ENCODE results near the gene OR2L5. TPM values are rescaled to one million over a fixed set of nuclear protein-coding genes. Genes with fewer than 3 reads are reported as not detected.

The OR2L5 gene
- total RNA-seq = not detected

GRCh38 chr1:248013229-248013710 lies at the start of gene OR2L5:
OR2L5 (plus strand) TSS chr1:248013660; CDS start chr1:248021948, 8,288 bp downstream.
- no peak for DNase-seq (ENCODE audit: low spot score)
- intact Hi-C loops (cut with DNase I) = no loop called here
- no peak within 1 kb of the TSS for H3K27ac ChIP-seq
- H3K27me3 ChIP-seq (replicated peaks; ENCODE audit: insufficient read depth) = no peaks in the 10 kb centered on the region
- H3K9me3 ChIP-seq = no peaks in the 10 kb centered on the region
- TF ChIP-seq CTCF (IDR thresholded peaks at IDR 0.05) = no peak
- TF ChIP-seq POLR2A (IDR thresholded peaks at IDR 0.05) = no peak
- TF ChIP-seq POLR2AphosphoS5 (IDR thresholded peaks at IDR 0.05) = no peak
- no peaks in the 10 kb centered on the region for H3K4me1 ChIP-seq (replicated peaks)
- no peak within 1 kb of the TSS for H3K4me3 ChIP-seq
- whole genome bisulfite sequencing = 96% methylated on average over 2 of the region's 2 CpGs
- no peaks in the 10 kb centered on the region for H3K36me3 ChIP-seq

- Histone ChIP-seq H3K4me1 (replicated peaks) (no peaks in the 10 kb centered on the region), H3K9me3 (no peaks in the 10 kb centered on the region), H3K27ac (no peak within 1 kb of the TSS), H3K27me3 (replicated peaks; ENCODE audit: insufficient read depth) (no peaks in the 10 kb centered on the region), H3K4me3 (no peak within 1 kb of the TSS), H3K36me3 (no peaks in the 10 kb centered on the region)
- no peak for DNase-seq (ENCODE audit: low spot score)
- 92% methylated on average over 2 of the region's 2 CpGs for WGBS
- TF ChIP-seq POLR2A (IDR thresholded peaks at IDR 0.05) (no peak), POLR2AphosphoS5 (IDR thresholded peaks at IDR 0.05) (no peak), CTCF (IDR thresholded peaks at IDR 0.05) (no peak)
- intact Hi-C loops (cut with DNase I) = no loop called here
These were observed 48.5 kb upstream of the OR2L5 start, which contains the start of gene OR2AK2 for GRCh38 chr1:247964933-247965332. OR2AK2 (plus strand) TSS chr1:247965233; CDS start chr1:247965377, 144 bp downstream.

GRCh38 chr1:247966532-247967204 lies 46.8 kb upstream of the OR2L5 start:
- no peak overlapping the region for H3K27ac ChIP-seq
- TF ChIP-seq POLR2AphosphoS5 (IDR thresholded peaks at IDR 0.05) (no peak), POLR2A (IDR thresholded peaks at IDR 0.05) (no peak), CTCF (IDR thresholded peaks at IDR 0.05) (no peak)
- 76% methylated on average over 5 of the region's 5 CpGs for WGBS
- no peak overlapping the region for H3K4me3 ChIP-seq
- no peaks in the 10 kb centered on the region for H3K27me3 ChIP-seq (replicated peaks; ENCODE audit: insufficient read depth)
- H3K9me3 ChIP-seq = no peaks in the 10 kb centered on the region
- no peak for DNase-seq (ENCODE audit: low spot score)
- H3K4me1 ChIP-seq (replicated peaks) = no peaks in the 10 kb centered on the region
- intact Hi-C loops (cut with DNase I) = no loop called here
- no peaks in the 10 kb centered on the region for H3K36me3 ChIP-seq

- 52% methylated on average over 2 of the region's 2 CpGs for WGBS
- H3K36me3 ChIP-seq = no peaks in the 10 kb centered on the region
- TF ChIP-seq POLR2A (IDR thresholded peaks at IDR 0.05) (no peak), CTCF (IDR thresholded peaks at IDR 0.05) (no peak), POLR2AphosphoS5 (IDR thresholded peaks at IDR 0.05) (no peak)
- DNase-seq (ENCODE audit: low spot score) = no peak
- intact Hi-C loops (cut with DNase I) = no loop called here
- H3K27me3 ChIP-seq (replicated peaks; ENCODE audit: insufficient read depth) = no peaks in the 10 kb centered on the region
- no peak overlapping the region for H3K4me3 ChIP-seq
- no peaks in the 10 kb centered on the region for H3K4me1 ChIP-seq (replicated peaks)
- no peak overlapping the region for H3K27ac ChIP-seq
- H3K9me3 ChIP-seq = no peaks in the 10 kb centered on the region
These were observed 20.5 kb upstream of the OR2L5 start for GRCh38 chr1:247992986-247993385.

GRCh38 chr1:247998811-247999210 lies 14.6 kb upstream of the OR2L5 start:
- no peak for DNase-seq (ENCODE audit: low spot score)
- intact Hi-C loops (cut with DNase I) = no loop called here
- 59% methylated on average over 2 of the region's 2 CpGs for WGBS
- H3K4me3 ChIP-seq = no peak overlapping the region
- no peaks in the 10 kb centered on the region for H3K36me3 ChIP-seq
- no peaks in the 10 kb centered on the region for H3K9me3 ChIP-seq
- TF ChIP-seq POLR2AphosphoS5 (IDR thresholded peaks at IDR 0.05) = no peak
- TF ChIP-seq POLR2A (IDR thresholded peaks at IDR 0.05) = no peak
- TF ChIP-seq CTCF (IDR thresholded peaks at IDR 0.05) = no peak
- no peak overlapping the region for H3K27ac ChIP-seq
- H3K4me1 ChIP-seq (replicated peaks) = no peaks in the 10 kb centered on the region
- H3K27me3 ChIP-seq (replicated peaks; ENCODE audit: insufficient read depth) = no peaks in the 10 kb centered on the region

Measured in prostate gland (tissue), 2 donors.